Heart right ventricle (tissue), 16 donors: ENCODE data around the gene MRFAP1L1. TPM values are rescaled to one million over a fixed set of nuclear protein-coding genes. Genes with fewer than 3 reads are reported as not detected.

Experiments
- ATAC-seq, 8 donors: fragments of 200-7000 bp; cut with Tn5 transposase; one replicate each; pipeline ENCODE4 v1.9.1; 2020; ENCODE audit warnings: mild to moderate bottlenecking in 8 of 8, moderate library complexity in 8 of 8, moderate number of reproducible peaks in 1 of 8
- DNase-seq, 2 donors: peaks; one replicate each; pipeline ENCODE4 v3.0.0-alpha.2; 2020
- H3K27ac ChIP-seq, 10 donors: fragments of 200-600 bp; sonication (generic) in 2 of 10; one replicate each; pipeline versions ENCODE4 v1.5.0 to v1.8.0; 2020 to 2022; ENCODE audit warnings: mild to moderate bottlenecking in 3 of 10
- H3K27me3 ChIP-seq, 7 donors: fragments of 200-600 bp; one replicate each; pipeline ENCODE4 v1.8.0; 2021 to 2022; ENCODE audit warnings: mild to moderate bottlenecking in 2 of 7
- H3K36me3 ChIP-seq, 9 donors: fragments of 200-600 bp; sonication (generic) in 1 of 9; one replicate each; pipeline versions ENCODE4 v1.5.0 to v1.8.0; 2020 to 2022; ENCODE audit warnings: mild to moderate bottlenecking in 2 of 9
- H3K4me1 ChIP-seq, 9 donors: fragments of 200-600 bp; sonication (generic) in 1 of 9; one replicate each; pipeline versions ENCODE4 v1.5.0 to v1.8.0; 2020 to 2022; ENCODE audit warnings: mild to moderate bottlenecking in 4 of 9
- H3K4me3 ChIP-seq, 10 donors: fragments of 200-600 bp; sonication (generic) in 2 of 10; one replicate each; pipeline versions ENCODE4 v1.5.0 to v1.8.0; 2020 to 2022; ENCODE audit warnings: mild to moderate bottlenecking in 7 of 10, moderate library complexity in 2 of 10
- H3K9me3 ChIP-seq, 11 donors: fragments of 200-600 bp in 10 of 11; sonication (generic) in 2 of 11; one replicate each; pipeline versions ENCODE4 v1.5.0 to v1.8.0; 2013 to 2022; ENCODE audit warnings: mild to moderate bottlenecking in 2 of 11, control low read depth in 1 of 11, moderate library complexity in 1 of 11
- WGBS, 2 donors: extraction: QIAGEN DNeasy Blood & Tissue Kit; methylation state at CpG; one replicate each; pipeline ENCODE4 v1.1.7; 2013; ENCODE audit warnings: inconsistent platforms in 1 of 2; 5-methylcytosine and 5-hydroxymethylcytosine counted together
- intact Hi-C, 10 donors: fragments of 100-400 bp; cut with DNase I; formaldehyde crosslinking; loops; one replicate each; pipeline versions ENCODE4 v1.11.1 to v1.14.2; 2022
- polyA plus RNA-seq, 2 donors: library from polyadenylated mRNA; stranded (reverse); fragments of 200-250 nt; gene quantifications; one replicate each; pipeline ENCODE4 v1.2.3, GENCODE V29; 2013
- total RNA-seq, 10 donors: library from RNA; stranded (reverse); fragmentation: NEBNext Ultra II Directional in 3 of 10; extraction: Animal tissue kit (Norgen Biotek cat#: 25700) in 3 of 10; gene quantifications; one replicate each; pipeline versions ENCODE4 v1.2.1 to v1.2.4, GENCODE V29; 2021 to 2023
- TF ChIP-seq, protein P1 (sequence below), 9 donors: fragments of 200-600 bp; sonication (generic) in 2 of 9; IDR thresholded peaks; one replicate each; pipeline versions ENCODE4 v1.5.0 to v1.8.0; 2021 to 2022; ENCODE audit warnings: antibody characterized with exemption in 9 of 9, mild to moderate bottlenecking in 5 of 9, moderate library complexity in 1 of 9
- donor health status: Arrhythmogenic right ventricular cardiomyopathy.
- donor health status: ischemic (EF 13 %, LVEDD 7.1; RV severe dilation, severe dysfunction).
- donor health status: healthy with polysubstance abuse.
- donor health status: DM: no; HTN: yes; CAD: no.
- donor health status: DM: no; HTN: no; CAD: no.
- donor health status: ischemic (EF 25% LVEDD 6.9; RV normal size, moderate dysfunction).
- donor health status: ischemic (EF 25% LVEDD 5.7; RV mildly dilated, moderate dysfunction).
- donor health status: healthy.
- donor health status: DM: yes; HTN: yes; CAD: no.
- donor health status: Ischemic cardiomyopathy.
- donor health status: ischemic (EF 35%, LVEDD 5.7; RV mildly dilated, moderate dysfunction).
- donor health status: nonischemic (EF 11% LVEDD 7.7; RV severe dilation, severe dysfunction).
- donor health status: DM: yes; HTN: yes; CAD: no.
- donor health status: PGD.
- donor health status: ischemic (EF 29% LVEDD 5.4; RV normal size, mild dysfunction).
- donor health status: nonischemic (EF 23%, LVEDD 6.1; RV moderate dilation, normal function).

MRFAP1L1 gene
- total and polyA plus RNA-seq, 12 donors: 37.5 to 73.7 (median 42.8) TPM

DNA sequence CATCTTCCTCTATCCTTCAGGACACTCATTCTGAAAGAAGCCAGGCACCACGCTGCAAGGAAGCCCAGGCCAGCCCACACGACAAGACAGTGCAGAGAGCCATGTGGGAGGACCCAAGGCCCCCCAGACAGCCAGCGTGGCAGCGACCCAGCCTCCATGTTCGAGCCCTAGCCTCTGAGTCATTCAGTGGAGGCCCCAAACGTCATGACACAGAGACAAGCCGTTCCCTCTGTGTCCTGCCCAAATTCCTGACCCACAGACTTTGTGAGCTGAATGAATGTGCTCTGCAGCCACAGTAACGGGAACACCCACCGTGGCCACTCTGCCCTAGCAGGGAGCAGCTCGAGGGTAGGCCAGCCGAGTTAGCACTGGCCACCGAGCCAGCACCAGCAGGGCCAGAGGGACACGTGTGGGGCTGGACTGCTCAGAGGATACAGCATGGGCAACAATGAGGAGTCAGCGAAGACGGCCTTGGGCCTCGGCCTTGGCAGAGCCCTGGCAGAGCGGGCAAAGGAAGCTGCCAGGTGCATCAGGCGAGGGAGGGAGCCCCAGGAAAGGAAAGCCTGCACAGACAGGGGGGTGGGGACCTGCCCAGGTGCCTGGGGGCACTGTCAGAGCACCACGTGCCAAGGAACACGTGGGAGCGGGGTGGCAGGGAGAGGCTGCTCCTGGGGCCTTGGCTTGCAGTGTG, 14.9 kb upstream of the MRFAP1L1 start:
- no peak overlapping the region for H3K27ac ChIP-seq
- H3K27me3 ChIP-seq: no peaks in the 10 kb centered on the region
- H3K4me3 ChIP-seq: no peak overlapping the region
- H3K4me1 ChIP-seq: peaks cover 0 to 9% (median 6%) of the 10 kb centered on the region in 9 donors
- ATAC-seq (no peak), DNase-seq (no peak)
- H3K36me3 ChIP-seq: no peaks in the 10 kb centered on the region
- intact Hi-C loops: loop anchor here in 7 of 10 donors (5.0 to 10.0 kb wide), 4 partner anchors 53 to 350 kb away; no protein-coding TSS in a partner anchor
- TF ChIP-seq, protein P1, sequence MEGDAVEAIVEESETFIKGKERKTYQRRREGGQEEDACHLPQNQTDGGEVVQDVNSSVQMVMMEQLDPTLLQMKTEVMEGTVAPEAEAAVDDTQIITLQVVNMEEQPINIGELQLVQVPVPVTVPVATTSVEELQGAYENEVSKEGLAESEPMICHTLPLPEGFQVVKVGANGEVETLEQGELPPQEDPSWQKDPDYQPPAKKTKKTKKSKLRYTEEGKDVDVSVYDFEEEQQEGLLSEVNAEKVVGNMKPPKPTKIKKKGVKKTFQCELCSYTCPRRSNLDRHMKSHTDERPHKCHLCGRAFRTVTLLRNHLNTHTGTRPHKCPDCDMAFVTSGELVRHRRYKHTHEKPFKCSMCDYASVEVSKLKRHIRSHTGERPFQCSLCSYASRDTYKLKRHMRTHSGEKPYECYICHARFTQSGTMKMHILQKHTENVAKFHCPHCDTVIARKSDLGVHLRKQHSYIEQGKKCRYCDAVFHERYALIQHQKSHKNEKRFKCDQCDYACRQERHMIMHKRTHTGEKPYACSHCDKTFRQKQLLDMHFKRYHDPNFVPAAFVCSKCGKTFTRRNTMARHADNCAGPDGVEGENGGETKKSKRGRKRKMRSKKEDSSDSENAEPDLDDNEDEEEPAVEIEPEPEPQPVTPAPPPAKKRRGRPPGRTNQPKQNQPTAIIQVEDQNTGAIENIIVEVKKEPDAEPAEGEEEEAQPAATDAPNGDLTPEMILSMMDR (IDR thresholded peaks at IDR 0.05): no peak
- no peaks in the 10 kb centered on the region for H3K9me3 ChIP-seq
- 83 to 89% methylated on average over 21 of the region's 21 CpGs for WGBS, 2 donors

DNA sequence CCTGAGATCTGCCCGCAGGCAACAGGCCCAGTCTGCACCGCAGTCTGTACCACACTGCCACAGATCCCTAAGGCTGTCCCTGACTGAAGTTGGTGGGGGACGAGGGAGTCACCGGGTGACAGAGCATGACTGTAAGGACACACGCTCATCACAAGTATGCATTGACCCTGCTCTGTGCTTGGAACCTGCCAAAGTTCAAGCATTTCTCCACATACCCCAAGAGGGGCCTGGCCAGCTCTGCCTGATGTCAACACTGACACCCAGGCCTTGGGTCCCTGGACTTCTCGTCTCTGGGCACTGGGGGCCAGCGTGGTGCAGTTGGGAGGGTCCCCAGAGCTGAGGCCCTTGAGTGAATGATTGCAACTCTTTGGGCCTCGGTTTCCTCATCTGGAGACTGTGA, 14.2 kb upstream of the MRFAP1L1 start:
- Histone ChIP-seq H3K9me3 (no peaks in the 10 kb centered on the region), H3K36me3 (peaks cover 0 to 3% (median 0%) of the 10 kb centered on the region in 9 donors), H3K27ac (no peak overlapping the region), H3K4me1 (peaks cover 0 to 10% (median 6%) of the 10 kb centered on the region in 9 donors), H3K4me3 (no peak overlapping the region), H3K27me3 (no peaks in the 10 kb centered on the region)
- DNase-seq (no peak), ATAC-seq (no peak)
- intact Hi-C loops: loop anchor here in 7 of 10 donors (5.0 to 10.0 kb wide), 4 partner anchors 53 to 351 kb away; no protein-coding TSS in a partner anchor
- 92 to 95% methylated on average over 8 of the region's 8 CpGs for WGBS, 2 donors
- TF ChIP-seq, protein P1 (IDR thresholded peaks at IDR 0.05): no peak

DNA sequence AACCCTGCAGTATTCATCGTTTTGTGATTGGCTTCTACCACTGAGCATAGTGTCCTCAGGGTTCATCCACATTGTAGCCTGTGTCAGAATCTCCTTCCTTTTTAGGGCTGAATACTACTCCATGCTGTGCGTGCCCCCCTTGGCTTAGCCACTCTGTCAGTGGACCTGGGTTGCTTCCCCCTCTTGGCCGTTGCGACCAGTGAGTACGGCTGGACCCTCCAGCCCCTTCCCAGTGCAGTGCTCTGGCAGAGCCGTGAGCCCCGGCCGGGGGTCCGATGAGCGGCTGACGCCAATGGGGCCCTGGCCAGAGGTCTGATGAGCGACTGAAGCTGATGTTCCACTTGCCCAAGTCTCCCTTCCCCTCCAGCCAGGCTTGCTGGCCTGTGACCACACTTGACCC, 13.2 kb upstream of the MRFAP1L1 start:
- WGBS, 2 donors: 93 to 95% methylated on average over 12 of the region's 12 CpGs
- no peaks in the 10 kb centered on the region for H3K27me3 ChIP-seq
- no peaks in the 10 kb centered on the region for H3K9me3 ChIP-seq
- peaks cover 0 to 4% (median 0%) of the 10 kb centered on the region in 9 donors for H3K36me3 ChIP-seq
- TF ChIP-seq, protein P1 (IDR thresholded peaks at IDR 0.05): no peak
- no peak overlapping the region for H3K4me3 ChIP-seq
- no peak overlapping the region for H3K27ac ChIP-seq
- H3K4me1 ChIP-seq: peaks cover 0 to 20% (median 12%) of the 10 kb centered on the region in 9 donors
- intact Hi-C loops: loop anchor here in 7 of 10 donors (5.0 to 10.0 kb wide), 4 partner anchors 54 to 352 kb away; no protein-coding TSS in a partner anchor
- ATAC-seq (no peak), DNase-seq (no peak)

DNA sequence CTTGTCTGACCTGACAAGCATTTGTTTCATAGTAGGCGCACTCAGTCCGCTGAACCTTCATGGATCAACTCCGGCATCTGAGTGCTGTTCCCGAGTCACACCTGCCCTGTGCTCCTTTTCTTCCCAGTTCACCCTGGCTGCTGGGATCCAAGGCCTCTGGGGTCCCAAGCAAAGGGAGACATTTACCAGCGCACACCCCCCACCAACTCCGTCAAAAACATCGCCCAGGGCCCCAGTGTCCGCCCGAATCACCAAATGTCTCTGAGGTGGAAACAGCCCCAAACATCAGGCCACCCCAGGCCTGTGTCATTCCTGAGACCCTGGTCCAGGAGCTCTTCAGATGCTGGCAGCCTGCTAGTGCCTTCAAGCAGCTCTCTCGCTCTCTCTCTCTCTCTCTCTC, 11.5 kb upstream of the MRFAP1L1 start:
- peaks cover 0 to 4% (median 0%) of the 10 kb centered on the region in 9 donors for H3K36me3 ChIP-seq
- no peak overlapping the region for H3K4me3 ChIP-seq
- H3K9me3 ChIP-seq: no peaks in the 10 kb centered on the region
- H3K27me3 ChIP-seq: no peaks in the 10 kb centered on the region
- DNase-seq (no peak), ATAC-seq (no peak)
- peaks cover 0 to 35% (median 24%) of the 10 kb centered on the region in 9 donors for H3K4me1 ChIP-seq
- TF ChIP-seq, protein P1 (IDR thresholded peaks at IDR 0.05): no peak
- intact Hi-C loops: loop anchor here in 9 of 10 donors (2.0 to 10.0 kb wide), 7 partner anchors 56 to 354 kb away; no protein-coding TSS in a partner anchor
- 96 to 98% methylated on average over 10 of the region's 10 CpGs for WGBS, 2 donors
- no peak overlapping the region for H3K27ac ChIP-seq
